ENCODE results near the gene CYRIA.

DNA sequence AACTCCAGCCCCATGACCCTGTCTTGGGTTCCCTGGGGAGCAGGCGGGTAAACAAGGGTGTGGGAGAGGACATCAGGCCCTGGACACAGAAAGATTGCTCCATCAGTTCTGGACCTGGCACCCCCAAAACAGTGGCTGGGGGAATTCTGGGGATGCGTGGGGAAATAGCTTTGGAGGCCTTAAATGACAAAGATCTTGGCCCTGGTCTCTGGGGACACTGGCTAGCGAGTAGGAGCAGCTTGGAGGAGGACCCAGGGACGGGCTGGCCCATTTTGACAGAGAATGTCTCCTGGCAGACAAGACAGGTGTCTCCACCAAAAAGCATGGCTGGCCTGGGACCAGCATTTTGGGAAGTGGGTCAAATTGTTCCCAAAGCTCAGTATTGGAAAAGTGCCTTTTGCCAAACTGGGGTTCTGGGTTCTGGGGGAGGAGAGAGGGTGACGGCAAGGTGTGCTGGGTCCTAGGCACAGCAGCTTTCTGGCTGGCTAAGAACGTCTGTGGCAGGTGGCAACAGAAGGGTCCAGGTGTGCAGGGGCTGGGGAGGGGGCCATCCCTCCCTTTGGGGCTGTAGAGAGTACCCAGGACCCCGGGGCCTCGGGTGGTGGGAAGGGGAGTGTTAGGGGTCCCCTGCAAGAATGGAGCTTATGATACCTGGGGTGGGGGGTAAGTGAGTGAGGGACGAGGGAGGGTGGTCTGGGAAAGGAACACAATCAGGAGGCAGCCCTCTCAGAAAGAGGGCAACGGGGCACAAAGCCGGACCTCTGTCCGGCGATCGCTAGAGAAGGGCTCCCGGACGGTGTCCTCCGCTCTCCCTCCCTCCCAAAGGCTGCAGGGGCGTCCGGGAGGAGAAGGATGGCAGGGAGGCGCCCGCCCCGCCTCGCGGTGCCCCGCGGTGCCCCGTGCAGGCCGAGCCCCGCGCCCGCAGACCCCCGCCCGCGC, 556 bp downstream of the CYRIA start:
- TF ChIP-seq POLR2A (IDR thresholded peaks at IDR 0.05) = no peak
- TF ChIP-seq, protein P1, sequence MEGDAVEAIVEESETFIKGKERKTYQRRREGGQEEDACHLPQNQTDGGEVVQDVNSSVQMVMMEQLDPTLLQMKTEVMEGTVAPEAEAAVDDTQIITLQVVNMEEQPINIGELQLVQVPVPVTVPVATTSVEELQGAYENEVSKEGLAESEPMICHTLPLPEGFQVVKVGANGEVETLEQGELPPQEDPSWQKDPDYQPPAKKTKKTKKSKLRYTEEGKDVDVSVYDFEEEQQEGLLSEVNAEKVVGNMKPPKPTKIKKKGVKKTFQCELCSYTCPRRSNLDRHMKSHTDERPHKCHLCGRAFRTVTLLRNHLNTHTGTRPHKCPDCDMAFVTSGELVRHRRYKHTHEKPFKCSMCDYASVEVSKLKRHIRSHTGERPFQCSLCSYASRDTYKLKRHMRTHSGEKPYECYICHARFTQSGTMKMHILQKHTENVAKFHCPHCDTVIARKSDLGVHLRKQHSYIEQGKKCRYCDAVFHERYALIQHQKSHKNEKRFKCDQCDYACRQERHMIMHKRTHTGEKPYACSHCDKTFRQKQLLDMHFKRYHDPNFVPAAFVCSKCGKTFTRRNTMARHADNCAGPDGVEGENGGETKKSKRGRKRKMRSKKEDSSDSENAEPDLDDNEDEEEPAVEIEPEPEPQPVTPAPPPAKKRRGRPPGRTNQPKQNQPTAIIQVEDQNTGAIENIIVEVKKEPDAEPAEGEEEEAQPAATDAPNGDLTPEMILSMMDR (IDR thresholded peaks at IDR 0.05) = no peak

Measured in breast epithelium (tissue), 3 donors.